ENCODE results near the gene CKAP2L. TPM values are rescaled to one million over a fixed set of nuclear protein-coding genes. Genes with fewer than 3 reads are reported as not detected.

Gene CKAP2L
- total and polyA plus RNA-seq, 4 donors = 0.19 to 15.9 (median 0.91) TPM; not detected in 1

DNA sequence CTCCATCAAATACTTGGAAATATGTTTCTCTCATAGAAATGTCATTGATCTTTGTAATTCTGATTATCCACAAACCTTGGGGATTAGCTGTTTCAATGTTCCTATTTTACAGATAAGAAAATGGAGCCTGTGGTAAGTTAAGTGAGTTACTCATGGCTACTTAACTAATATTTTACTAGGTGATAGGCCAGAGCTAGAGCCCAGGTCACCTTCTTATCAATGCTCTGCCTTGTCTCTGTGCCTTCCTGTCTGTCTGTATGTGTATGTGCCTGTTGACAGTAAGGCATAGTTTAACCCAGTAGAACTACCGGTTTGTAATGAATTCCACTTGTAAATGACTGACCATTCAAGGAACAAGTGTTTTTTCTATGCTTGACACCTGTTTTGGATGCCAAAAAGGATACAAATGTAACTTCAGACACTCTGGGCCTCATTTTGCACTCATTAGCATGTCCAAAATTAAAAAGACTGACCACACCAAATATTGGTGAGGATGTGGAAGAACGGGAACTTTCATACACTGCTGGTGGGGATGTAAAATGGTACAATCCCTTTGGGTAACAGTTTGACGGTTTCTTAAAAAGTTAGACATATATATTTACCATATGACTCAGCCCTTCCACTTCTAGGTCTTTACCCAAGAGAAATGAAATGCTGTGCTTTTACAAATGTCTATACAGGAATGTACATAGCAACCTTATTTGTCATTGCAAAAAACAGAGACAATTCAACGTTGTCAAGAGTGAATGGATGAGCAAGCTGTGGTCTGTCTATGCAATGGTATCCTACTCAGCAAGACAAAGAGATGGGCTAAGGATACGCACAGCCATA lies 39.5 kb upstream of the CKAP2L start:
- no peaks in the 10 kb centered on the region for H3K9me3 ChIP-seq (ENCODE audit: control insufficient read depth in 4 of 4, low read length in 3 of 4)
- no peaks in the 10 kb centered on the region for H3K36me3 ChIP-seq (ENCODE audit: control insufficient read depth in 4 of 4, insufficient read depth in 3 of 4, low read depth in 1 of 4, low read length in 3 of 4)
- H3K4me3 ChIP-seq (ENCODE audit: low read depth in 1 of 3, low read length in 3 of 3) = no peak overlapping the region
- WGBS = 70% methylated on average over 5 of the region's 5 CpGs
- H3K27me3 ChIP-seq (ENCODE audit: control insufficient read depth in 4 of 4, insufficient read depth in 4 of 4, low read length in 3 of 4) = no peaks in the 10 kb centered on the region
- DNase-seq (ENCODE audit: low spot score) = no peak
- H3K27ac ChIP-seq (ENCODE audit: low read depth in 1 of 2, low read length in 2 of 2) = no peak overlapping the region
- TF ChIP-seq EGR1 (IDR thresholded peaks at IDR 0.05; ENCODE audit: low read depth in 2 of 2) (no peak), FOXA1 (IDR thresholded peaks at IDR 0.05) (no peak), SP1 (IDR thresholded peaks at IDR 0.05) (no peak), GABPA (IDR thresholded peaks at IDR 0.05 in 1 of 2, conservative IDR thresholded peaks at IDR 0.05 in 1 of 2) (no peak)
- TF ChIP-seq, protein P1, sequence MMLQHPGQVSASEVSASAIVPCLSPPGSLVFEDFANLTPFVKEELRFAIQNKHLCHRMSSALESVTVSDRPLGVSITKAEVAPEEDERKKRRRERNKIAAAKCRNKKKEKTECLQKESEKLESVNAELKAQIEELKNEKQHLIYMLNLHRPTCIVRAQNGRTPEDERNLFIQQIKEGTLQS (IDR thresholded peaks at IDR 0.05) = no peak
- H3K9ac ChIP-seq (ENCODE audit: low read depth in 1 of 2, low read length in 2 of 2) = no peak overlapping the region
- peaks cover 0 to 3% (median 0%) of the 10 kb centered on the region in 4 donors for H3K4me1 ChIP-seq (ENCODE audit: control insufficient read depth in 4 of 4, insufficient read depth in 4 of 4, low read length in 3 of 4)

DNA sequence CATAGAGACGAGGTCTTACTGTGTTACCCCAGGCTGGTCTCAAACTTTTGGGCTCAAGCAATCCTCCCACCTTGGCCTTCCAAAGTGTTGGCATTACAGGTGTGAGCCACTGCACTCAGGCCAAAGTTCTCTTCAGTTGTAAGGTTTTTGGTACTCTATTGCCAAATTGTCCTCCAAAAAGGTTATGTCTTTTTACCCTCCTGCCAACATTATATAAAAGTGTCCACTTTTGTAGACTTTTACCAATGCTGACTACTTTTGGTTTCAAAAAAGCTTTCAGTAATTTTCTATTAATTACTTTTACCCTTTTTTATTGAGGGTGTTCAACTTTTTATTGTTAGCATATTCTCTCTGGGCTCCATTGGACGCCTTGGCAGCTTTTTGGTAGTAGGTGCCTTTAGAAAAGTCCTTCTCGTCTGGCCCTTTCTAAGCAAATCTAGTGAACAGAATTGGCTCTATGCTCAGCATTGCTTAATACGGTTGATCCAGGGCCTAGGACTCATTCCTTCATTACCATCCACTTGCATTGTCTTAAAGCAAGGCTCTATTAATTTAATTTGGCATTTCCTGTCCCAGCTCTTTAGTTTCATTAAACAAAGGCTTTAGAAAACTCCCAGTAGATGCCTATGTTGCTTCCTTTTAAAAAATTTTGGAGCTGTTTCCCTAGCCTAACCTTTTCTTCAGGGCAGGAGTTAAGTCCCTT lies 36.6 kb upstream of the CKAP2L start:
- Histone ChIP-seq H3K4me3 (ENCODE audit: low read depth in 1 of 3, low read length in 3 of 3) (no peak overlapping the region), H3K9me3 (ENCODE audit: control insufficient read depth in 4 of 4, low read length in 3 of 4) (no peaks in the 10 kb centered on the region), H3K27me3 (ENCODE audit: control insufficient read depth in 4 of 4, insufficient read depth in 4 of 4, low read length in 3 of 4) (no peaks in the 10 kb centered on the region), H3K9ac (ENCODE audit: low read depth in 1 of 2, low read length in 2 of 2) (no peak overlapping the region), H3K4me1 (ENCODE audit: control insufficient read depth in 4 of 4, insufficient read depth in 4 of 4, low read length in 3 of 4) (no peaks in the 10 kb centered on the region), H3K27ac (ENCODE audit: low read depth in 1 of 2, low read length in 2 of 2) (peak overlapping the region in 1 of 2 donors; percentile 50), H3K36me3 (ENCODE audit: control insufficient read depth in 4 of 4, insufficient read depth in 3 of 4, low read depth in 1 of 4, low read length in 3 of 4) (no peaks in the 10 kb centered on the region)
- TF ChIP-seq HNF4G (IDR thresholded peaks at IDR 0.05) = peak; percentile 51
- TF ChIP-seq HNF4A (conservative IDR thresholded peaks at IDR 0.05) = peak; percentile 77 to 81
- no peak for TF ChIP-seq YY1 (IDR thresholded peaks at IDR 0.05)
- TF ChIP-seq JUND (IDR thresholded peaks at IDR 0.05) = no peak
- TF ChIP-seq, protein P2, sequence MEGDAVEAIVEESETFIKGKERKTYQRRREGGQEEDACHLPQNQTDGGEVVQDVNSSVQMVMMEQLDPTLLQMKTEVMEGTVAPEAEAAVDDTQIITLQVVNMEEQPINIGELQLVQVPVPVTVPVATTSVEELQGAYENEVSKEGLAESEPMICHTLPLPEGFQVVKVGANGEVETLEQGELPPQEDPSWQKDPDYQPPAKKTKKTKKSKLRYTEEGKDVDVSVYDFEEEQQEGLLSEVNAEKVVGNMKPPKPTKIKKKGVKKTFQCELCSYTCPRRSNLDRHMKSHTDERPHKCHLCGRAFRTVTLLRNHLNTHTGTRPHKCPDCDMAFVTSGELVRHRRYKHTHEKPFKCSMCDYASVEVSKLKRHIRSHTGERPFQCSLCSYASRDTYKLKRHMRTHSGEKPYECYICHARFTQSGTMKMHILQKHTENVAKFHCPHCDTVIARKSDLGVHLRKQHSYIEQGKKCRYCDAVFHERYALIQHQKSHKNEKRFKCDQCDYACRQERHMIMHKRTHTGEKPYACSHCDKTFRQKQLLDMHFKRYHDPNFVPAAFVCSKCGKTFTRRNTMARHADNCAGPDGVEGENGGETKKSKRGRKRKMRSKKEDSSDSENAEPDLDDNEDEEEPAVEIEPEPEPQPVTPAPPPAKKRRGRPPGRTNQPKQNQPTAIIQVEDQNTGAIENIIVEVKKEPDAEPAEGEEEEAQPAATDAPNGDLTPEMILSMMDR (IDR thresholded peaks at IDR 0.05; ENCODE audit: low read depth, low read length, missing input control) = no peak
- TF ChIP-seq, protein P3, sequence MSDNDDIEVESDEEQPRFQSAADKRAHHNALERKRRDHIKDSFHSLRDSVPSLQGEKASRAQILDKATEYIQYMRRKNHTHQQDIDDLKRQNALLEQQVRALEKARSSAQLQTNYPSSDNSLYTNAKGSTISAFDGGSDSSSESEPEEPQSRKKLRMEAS (IDR thresholded peaks at IDR 0.05) = peak; percentile 10
- no peak for TF ChIP-seq FOXA1 (IDR thresholded peaks at IDR 0.05)
- peak in 1 of 2 donors; percentile 29 for TF ChIP-seq RXRA (IDR thresholded peaks at IDR 0.05)
- TF ChIP-seq, protein P4, sequence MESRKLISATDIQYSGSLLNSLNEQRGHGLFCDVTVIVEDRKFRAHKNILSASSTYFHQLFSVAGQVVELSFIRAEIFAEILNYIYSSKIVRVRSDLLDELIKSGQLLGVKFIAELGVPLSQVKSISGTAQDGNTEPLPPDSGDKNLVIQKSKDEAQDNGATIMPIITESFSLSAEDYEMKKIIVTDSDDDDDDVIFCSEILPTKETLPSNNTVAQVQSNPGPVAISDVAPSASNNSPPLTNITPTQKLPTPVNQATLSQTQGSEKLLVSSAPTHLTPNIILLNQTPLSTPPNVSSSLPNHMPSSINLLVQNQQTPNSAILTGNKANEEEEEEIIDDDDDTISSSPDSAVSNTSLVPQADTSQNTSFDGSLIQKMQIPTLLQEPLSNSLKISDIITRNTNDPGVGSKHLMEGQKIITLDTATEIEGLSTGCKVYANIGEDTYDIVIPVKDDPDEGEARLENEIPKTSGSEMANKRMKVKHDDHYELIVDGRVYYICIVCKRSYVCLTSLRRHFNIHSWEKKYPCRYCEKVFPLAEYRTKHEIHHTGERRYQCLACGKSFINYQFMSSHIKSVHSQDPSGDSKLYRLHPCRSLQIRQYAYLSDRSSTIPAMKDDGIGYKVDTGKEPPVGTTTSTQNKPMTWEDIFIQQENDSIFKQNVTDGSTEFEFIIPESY (IDR thresholded peaks at IDR 0.05) = no peak
- no peak for DNase-seq (ENCODE audit: low spot score)
- WGBS = 62% methylated on average over 4 of the region's 4 CpGs

All from liver (tissue), 9 donors.